ENCODE measurements around the gene FAR2.
"Not testable (repeated sequence)": the region's sequence is repeated elsewhere in the genome, so short reads cannot be mapped to it uniquely, and the experiment has no call there.

FAR2 gene

GRCh38 chr12:29238822-29239291 lies 89.8 kb downstream of the FAR2 start:
- no peak for DNase-seq

- DNase-seq: no peak
These were observed 90.3 kb downstream of the FAR2 start for GRCh38 chr12:29239336-29239735.

GRCh38 chr12:29240441-29240840 lies 91.4 kb downstream of the FAR2 start:
- DNase-seq: no peak

- no peak for DNase-seq
These were observed 92.9 kb downstream of the FAR2 start for GRCh38 chr12:29241821-29242591.

GRCh38 chr12:29242921-29243431 lies 93.9 kb downstream of the FAR2 start:
- no peak for DNase-seq

GRCh38 chr12:29244159-29244765 lies 95.2 kb downstream of the FAR2 start:
- DNase-seq: no peak

- DNase-seq: no peak
These were observed 96.2 kb downstream of the FAR2 start for GRCh38 chr12:29245246-29245645.

GRCh38 chr12:29249930-29250329 lies 100.9 kb downstream of the FAR2 start:
- DNase-seq: no peak

- DNase-seq: no peak
These were observed 105.0 kb downstream of the FAR2 start for GRCh38 chr12:29253906-29254625.

- DNase-seq: no peak
These were observed 106.0 kb downstream of the FAR2 start for GRCh38 chr12:29255042-29255441.

- no peak for DNase-seq
These were observed 107.5 kb downstream of the FAR2 start for GRCh38 chr12:29256598-29256997.

GRCh38 chr12:29257687-29258086 lies 108.6 kb downstream of the FAR2 start:
- DNase-seq: not testable (repeated sequence)

GRCh38 chr12:29264424-29264823 lies 115.3 kb downstream of the FAR2 start:
- no peak for DNase-seq

- DNase-seq: no peak
These were observed 120.8 kb downstream of the FAR2 start for GRCh38 chr12:29269706-29270408.

- DNase-seq: no peak
These were observed 121.4 kb downstream of the FAR2 start for GRCh38 chr12:29270446-29270845.

GRCh38 chr12:29273178-29273843 lies 124.2 kb downstream of the FAR2 start:
- no peak for DNase-seq

- no peak for DNase-seq
These were observed 126.8 kb downstream of the FAR2 start for GRCh38 chr12:29275834-29276233.

GRCh38 chr12:29277231-29277630 lies 128.2 kb downstream of the FAR2 start:
- no peak for DNase-seq

GRCh38 chr12:29278673-29279420 lies 129.8 kb downstream of the FAR2 start:
- DNase-seq: no peak

GRCh38 chr12:29281371-29282005 lies 132.4 kb downstream of the FAR2 start:
- DNase-seq: no peak

All from effector CD8-positive, alpha-beta T cell (primary cell).